Osteocyte (in vitro differentiated cells): ENCODE measurements around the gene RIPOR3. TPM values are rescaled to one million over a fixed set of nuclear protein-coding genes. Genes with fewer than 3 reads are reported as not detected.

Experiments
- DNase-seq: peaks from one replicate; pipeline ENCODE4 v3.0.0; 2021; ENCODE audit warnings: mixed read lengths; ENCODE audit not compliant: unreplicated experiment; ENCODE audit errors: extremely low spot score
- H3K27ac Mint-ChIP-seq: one replicate; pipeline ENCODE4 v1.8.0; 2021; ENCODE audit warnings: mild to moderate bottlenecking, mixed read lengths; ENCODE audit not compliant: unreplicated experiment
- H3K27me3 Mint-ChIP-seq: one replicate; pipeline ENCODE4 v1.8.0; 2021; ENCODE audit warnings: mixed read lengths; ENCODE audit not compliant: unreplicated experiment
- H3K36me3 Mint-ChIP-seq: one replicate; pipeline ENCODE4 v1.8.0; 2021; ENCODE audit warnings: mixed read lengths; ENCODE audit not compliant: unreplicated experiment
- H3K4me1 Mint-ChIP-seq: one replicate; pipeline ENCODE4 v1.8.0; 2021; ENCODE audit warnings: mixed read lengths; ENCODE audit not compliant: unreplicated experiment
- H3K4me3 Mint-ChIP-seq: one replicate; pipeline ENCODE4 v1.8.0; 2021; ENCODE audit warnings: mild to moderate bottlenecking, moderate library complexity, mixed read lengths; ENCODE audit not compliant: unreplicated experiment
- H3K9me3 Mint-ChIP-seq: one replicate; pipeline ENCODE4 v1.8.0; 2021; ENCODE audit warnings: mixed read lengths; ENCODE audit not compliant: unreplicated experiment
- CTCF ChIP-seq: fragments of 200-600 bp; sonication (generic); IDR thresholded peaks from 2 replicates; pipeline ENCODE4 v1.5.0; 2021; ENCODE audit warnings: antibody characterized with exemption, mild to moderate bottlenecking, moderate library complexity
- total RNA-seq: library from RNA; stranded (reverse); gene quantifications from 2 replicates; pipeline ENCODE4 v1.2.1, GENCODE V29; 2021

Gene RIPOR3
- total RNA-seq, 1 donor from 2014 or later = 0.11 TPM

GRCh38 chr20:50729901-50730764, 38.8 kb upstream of the RIPOR3 start:
- Mint-ChIP-seq H3K4me3 (peak overlapping the region; percentile 82), H3K4me1 (peaks cover 7% of the 10 kb centered on the region), H3K27ac (peak overlapping the region; percentile 35), H3K36me3 (no peaks in the 10 kb centered on the region), H3K27me3 (peaks cover 12% of the 10 kb centered on the region), H3K9me3 (no peaks in the 10 kb centered on the region)
- TF ChIP-seq CTCF = no peak
- DNase-seq = peak; percentile 77

- TF ChIP-seq CTCF = no peak
- H3K4me3 Mint-ChIP-seq = no peak overlapping the region
- peaks cover 7% of the 10 kb centered on the region for H3K4me1 Mint-ChIP-seq
- no peaks in the 10 kb centered on the region for H3K9me3 Mint-ChIP-seq
- peak; percentile 54 for DNase-seq
- no peak overlapping the region for H3K27ac Mint-ChIP-seq
- H3K27me3 Mint-ChIP-seq = peaks cover 11% of the 10 kb centered on the region
- H3K36me3 Mint-ChIP-seq = no peaks in the 10 kb centered on the region
Observed at GRCh38 chr20:50728981-50729874, 37.9 kb upstream of the RIPOR3 start.

GRCh38 chr20:50728486-50728980, 37.2 kb upstream of the RIPOR3 start:
- peak; percentile 0 for DNase-seq
- no peaks in the 10 kb centered on the region for H3K36me3 Mint-ChIP-seq
- peaks cover 10% of the 10 kb centered on the region for H3K27me3 Mint-ChIP-seq
- H3K4me3 Mint-ChIP-seq = no peak overlapping the region
- no peaks in the 10 kb centered on the region for H3K9me3 Mint-ChIP-seq
- no peak for TF ChIP-seq CTCF
- no peak overlapping the region for H3K27ac Mint-ChIP-seq
- peaks cover 7% of the 10 kb centered on the region for H3K4me1 Mint-ChIP-seq

GRCh38 chr20:50727792-50728485, 36.6 kb upstream of the RIPOR3 start:
- no peaks in the 10 kb centered on the region for H3K9me3 Mint-ChIP-seq
- peaks cover 7% of the 10 kb centered on the region for H3K4me1 Mint-ChIP-seq
- no peak for TF ChIP-seq CTCF
- no peak overlapping the region for H3K4me3 Mint-ChIP-seq
- H3K27ac Mint-ChIP-seq = no peak overlapping the region
- no peak for DNase-seq
- H3K27me3 Mint-ChIP-seq = peaks cover 7% of the 10 kb centered on the region
- H3K36me3 Mint-ChIP-seq = no peaks in the 10 kb centered on the region
